ENCODE results near the gene TARBP1.

Gene TARBP1

GRCh38 chr1:234433563-234434285 is 45.3 kb downstream of the TARBP1 start:
- peaks cover 9% of the 10 kb centered on the region for H3K4me1 ChIP-seq (ENCODE audit: control insufficient read depth, insufficient read depth, low read length, unreplicated experiment)
- no peak overlapping the region for H2AFZ ChIP-seq (ENCODE audit: low read length, unreplicated experiment)
- H3K36me3 ChIP-seq (ENCODE audit: insufficient read depth, low read length) = peaks cover 11% of the 10 kb centered on the region; the same call in 1 of the 2 replicates
- no peak overlapping the region for H3K4me3 ChIP-seq (ENCODE audit: low read depth, low read length)
- no peaks in the 10 kb centered on the region for H3K27me3 ChIP-seq (ENCODE audit: insufficient read depth, low read length)
- H3K79me2 ChIP-seq (ENCODE audit: control insufficient read depth, insufficient read depth, low read length, unreplicated experiment) = no peaks in the 10 kb centered on the region
- H3K27ac ChIP-seq (ENCODE audit: low read depth, low read length) = peak overlapping the region; percentile 24

- Histone ChIP-seq H2AFZ (ENCODE audit: low read length, unreplicated experiment) (no peak overlapping the region), H3K27me3 (ENCODE audit: insufficient read depth, low read length) (no peaks in the 10 kb centered on the region), H3K27ac (ENCODE audit: low read depth, low read length) (no peak overlapping the region), H3K4me3 (ENCODE audit: low read depth, low read length) (no peak overlapping the region), H3K79me2 (ENCODE audit: control insufficient read depth, insufficient read depth, low read length, unreplicated experiment) (no peaks in the 10 kb centered on the region), H3K4me1 (ENCODE audit: control insufficient read depth, insufficient read depth, low read length, unreplicated experiment) (peaks cover 9% of the 10 kb centered on the region), H3K36me3 (ENCODE audit: insufficient read depth, low read length) (peaks cover 12% of the 10 kb centered on the region; the same call in 1 of the 2 replicates)
These were observed 47.7 kb downstream of the TARBP1 start for GRCh38 chr1:234431255-234431654.

DNA sequence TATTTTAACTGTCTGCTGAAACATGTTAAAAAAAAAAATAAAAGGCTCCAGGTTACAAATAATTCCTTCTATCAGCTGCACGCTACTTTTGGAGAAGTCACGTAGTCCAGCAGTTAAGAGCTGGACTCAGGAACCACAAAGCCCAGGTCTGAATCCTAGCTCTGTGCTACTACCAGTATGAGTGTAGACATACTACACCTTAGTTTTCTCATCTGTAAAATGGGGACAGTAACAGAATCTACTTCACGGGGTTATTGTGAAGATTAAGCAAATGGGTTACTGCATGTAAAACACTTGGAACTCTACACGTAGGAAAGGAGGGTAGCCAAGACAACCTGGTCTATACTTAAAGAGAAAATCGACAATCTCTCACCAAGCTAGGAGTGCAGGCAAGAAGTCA is 48.3 kb downstream of the TARBP1 start:
- Histone ChIP-seq H3K36me3 (ENCODE audit: insufficient read depth, low read length) (peaks cover 12% of the 10 kb centered on the region; the same call in 1 of the 2 replicates), H3K27me3 (ENCODE audit: insufficient read depth, low read length) (no peaks in the 10 kb centered on the region)

DNA sequence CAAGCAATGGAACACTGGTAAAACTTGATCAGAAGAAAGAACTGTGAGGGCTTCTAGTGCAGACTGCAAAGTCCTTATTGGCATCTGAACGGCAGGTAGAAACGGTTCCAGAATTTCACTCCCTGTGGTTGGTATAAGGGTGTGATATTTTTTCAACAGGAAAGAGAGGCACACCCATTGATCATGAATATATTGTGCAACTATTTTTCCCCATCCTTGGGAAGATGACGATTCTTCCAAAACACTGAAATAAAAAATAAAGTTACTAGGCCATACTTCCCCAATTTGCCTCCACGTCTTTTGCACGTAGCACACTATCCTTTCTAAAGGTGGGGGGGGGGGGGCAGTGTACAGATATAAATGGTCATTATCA is 49.6 kb downstream of the TARBP1 start:
- H3K27me3 ChIP-seq (ENCODE audit: insufficient read depth, low read length) = no peaks in the 10 kb centered on the region
- peaks cover 12% of the 10 kb centered on the region; the same call in 1 of the 2 replicates for H3K36me3 ChIP-seq (ENCODE audit: insufficient read depth, low read length)
- no peak overlapping the region for H3K27ac ChIP-seq (ENCODE audit: low read depth, low read length)
- H3K4me1 ChIP-seq (ENCODE audit: control insufficient read depth, insufficient read depth, low read length, unreplicated experiment) = peaks cover 9% of the 10 kb centered on the region
- no peaks in the 10 kb centered on the region for H3K79me2 ChIP-seq (ENCODE audit: control insufficient read depth, insufficient read depth, low read length, unreplicated experiment)
- no peak overlapping the region for H2AFZ ChIP-seq (ENCODE audit: low read length, unreplicated experiment)
- no peak overlapping the region for H3K4me3 ChIP-seq (ENCODE audit: low read depth, low read length)

More for the DNA sequence above, 48.3 kb downstream of the TARBP1 start:
- Histone ChIP-seq H3K4me3 (ENCODE audit: low read depth, low read length) (no peak overlapping the region), H3K79me2 (ENCODE audit: control insufficient read depth, insufficient read depth, low read length, unreplicated experiment) (no peaks in the 10 kb centered on the region), H2AFZ (ENCODE audit: low read length, unreplicated experiment) (no peak overlapping the region), H3K4me1 (ENCODE audit: control insufficient read depth, insufficient read depth, low read length, unreplicated experiment) (peaks cover 9% of the 10 kb centered on the region), H3K27ac (ENCODE audit: low read depth, low read length) (no peak overlapping the region)

GRCh38 chr1:234427950-234428646 is 50.9 kb downstream of the TARBP1 start:
- Histone ChIP-seq H3K79me2 (ENCODE audit: control insufficient read depth, insufficient read depth, low read length, unreplicated experiment) (no peaks in the 10 kb centered on the region), H3K4me1 (ENCODE audit: control insufficient read depth, insufficient read depth, low read length, unreplicated experiment) (no peaks in the 10 kb centered on the region), H3K4me3 (ENCODE audit: low read depth, low read length) (no peak overlapping the region), H3K36me3 (ENCODE audit: insufficient read depth, low read length) (peaks cover 12% of the 10 kb centered on the region; the same call in 1 of the 2 replicates), H3K27me3 (ENCODE audit: insufficient read depth, low read length) (no peaks in the 10 kb centered on the region), H2AFZ (ENCODE audit: low read length, unreplicated experiment) (no peak overlapping the region), H3K27ac (ENCODE audit: low read depth, low read length) (no peak overlapping the region)

- Histone ChIP-seq H3K4me1 (ENCODE audit: control insufficient read depth, insufficient read depth, low read length, unreplicated experiment) (no peaks in the 10 kb centered on the region), H3K27ac (ENCODE audit: low read depth, low read length) (no peak overlapping the region), H3K36me3 (ENCODE audit: insufficient read depth, low read length) (peaks cover 7% of the 10 kb centered on the region; the same call in 1 of the 2 replicates), H3K27me3 (ENCODE audit: insufficient read depth, low read length) (no peaks in the 10 kb centered on the region), H2AFZ (ENCODE audit: low read length, unreplicated experiment) (no peak overlapping the region), H3K4me3 (ENCODE audit: low read depth, low read length) (no peak overlapping the region), H3K79me2 (ENCODE audit: control insufficient read depth, insufficient read depth, low read length, unreplicated experiment) (no peaks in the 10 kb centered on the region)
These were observed 65.0 kb downstream of the TARBP1 start for GRCh38 chr1:234413990-234414389.

- Histone ChIP-seq H3K4me3 (ENCODE audit: low read depth, low read length) (no peak overlapping the region), H3K79me2 (ENCODE audit: control insufficient read depth, insufficient read depth, low read length, unreplicated experiment) (no peaks in the 10 kb centered on the region), H2AFZ (ENCODE audit: low read length, unreplicated experiment) (no peak overlapping the region), H3K4me1 (ENCODE audit: control insufficient read depth, insufficient read depth, low read length, unreplicated experiment) (no peaks in the 10 kb centered on the region), H3K27me3 (ENCODE audit: insufficient read depth, low read length) (no peaks in the 10 kb centered on the region), H3K36me3 (ENCODE audit: insufficient read depth, low read length) (peaks cover 7% of the 10 kb centered on the region; the same call in 1 of the 2 replicates), H3K27ac (ENCODE audit: low read depth, low read length) (no peak overlapping the region)
These were observed 65.5 kb downstream of the TARBP1 start for GRCh38 chr1:234413485-234413884.

GRCh38 chr1:234412830-234413229 is 66.1 kb downstream of the TARBP1 start:
- peaks cover 7% of the 10 kb centered on the region; the same call in 1 of the 2 replicates for H3K36me3 ChIP-seq (ENCODE audit: insufficient read depth, low read length)

GRCh38 chr1:234409328-234409727 is 69.7 kb downstream of the TARBP1 start:
- Histone ChIP-seq H3K27ac (ENCODE audit: low read depth, low read length) (no peak overlapping the region), H3K79me2 (ENCODE audit: control insufficient read depth, insufficient read depth, low read length, unreplicated experiment) (no peaks in the 10 kb centered on the region), H3K36me3 (ENCODE audit: insufficient read depth, low read length) (0 out of 2 replicates have a peak, but pooled peaks cover 3% of the 10 kb centered on the region), H2AFZ (ENCODE audit: low read length, unreplicated experiment) (no peak overlapping the region), H3K27me3 (ENCODE audit: insufficient read depth, low read length) (no peaks in the 10 kb centered on the region), H3K4me1 (ENCODE audit: control insufficient read depth, insufficient read depth, low read length, unreplicated experiment) (no peaks in the 10 kb centered on the region), H3K4me3 (ENCODE audit: low read depth, low read length) (no peak overlapping the region)

More at GRCh38 chr1:234412830-234413229, 66.1 kb downstream of the TARBP1 start:
- no peaks in the 10 kb centered on the region for H3K79me2 ChIP-seq (ENCODE audit: control insufficient read depth, insufficient read depth, low read length, unreplicated experiment)
- no peak overlapping the region for H3K4me3 ChIP-seq (ENCODE audit: low read depth, low read length)
- H3K4me1 ChIP-seq (ENCODE audit: control insufficient read depth, insufficient read depth, low read length, unreplicated experiment) = no peaks in the 10 kb centered on the region
- H3K27me3 ChIP-seq (ENCODE audit: insufficient read depth, low read length) = no peaks in the 10 kb centered on the region
- no peak overlapping the region for H3K27ac ChIP-seq (ENCODE audit: low read depth, low read length)
- H2AFZ ChIP-seq (ENCODE audit: low read length, unreplicated experiment) = no peak overlapping the region

- no peaks in the 10 kb centered on the region for H3K27me3 ChIP-seq (ENCODE audit: insufficient read depth, low read length)
- H3K79me2 ChIP-seq (ENCODE audit: control insufficient read depth, insufficient read depth, low read length, unreplicated experiment) = no peaks in the 10 kb centered on the region
- H3K36me3 ChIP-seq (ENCODE audit: insufficient read depth, low read length) = 0 out of 2 replicates have a peak, but pooled peaks cover 3% of the 10 kb centered on the region
- H3K4me1 ChIP-seq (ENCODE audit: control insufficient read depth, insufficient read depth, low read length, unreplicated experiment) = no peaks in the 10 kb centered on the region
- H3K4me3 ChIP-seq (ENCODE audit: low read depth, low read length) = no peak overlapping the region
- no peak overlapping the region for H2AFZ ChIP-seq (ENCODE audit: low read length, unreplicated experiment)
- H3K27ac ChIP-seq (ENCODE audit: low read depth, low read length) = no peak overlapping the region
These were observed 70.2 kb downstream of the TARBP1 start for GRCh38 chr1:234408757-234409156.
